Measurements from ENCODE around the gene MEF2C. TPM values are rescaled to one million over a fixed set of nuclear protein-coding genes. Genes with fewer than 3 reads are reported as not detected.
A peak's percentile ranks its signal among the peaks of the same experiment; 100 is the strongest.
"Not testable (repeated sequence)": the region's sequence is repeated elsewhere in the genome, so short reads cannot be mapped to it uniquely, and the experiment has no call there.

Gene MEF2C
- total and polyA plus RNA-seq, 2 experiments from 2014 or later, result 3.2 to 3.4 TPM

- no peak for TF ChIP-seq EZH2phosphoT487 (IDR thresholded peaks at IDR 0.05; ENCODE audit: insufficient read depth, low read depth)
- TF ChIP-seq EZH2 (IDR thresholded peaks at IDR 0.05; ENCODE audit: insufficient read depth, poor library complexity, severe bottlenecking), result no peak
- no peak for DNase-seq
- Histone ChIP-seq H3K4me3 (no peak overlapping the region), H3K4me1 (ENCODE audit: insufficient read depth) (peaks cover 12% of the 10 kb centered on the region), H3F3A (ENCODE audit: insufficient read depth) (no peaks in the 10 kb centered on the region), H4K20me1 (ENCODE audit: insufficient read depth) (no peaks in the 10 kb centered on the region), H3K36me3 (ENCODE audit: low read depth) (no peaks in the 10 kb centered on the region), H3K9me2 (ENCODE audit: insufficient read depth) (no peaks in the 10 kb centered on the region), H3K27me3 (replicated peaks; ENCODE audit: insufficient read depth) (no peaks in the 10 kb centered on the region), H3K27ac (no peak overlapping the region), H3K79me2 (ENCODE audit: insufficient read depth) (no peaks in the 10 kb centered on the region), H2AFZ (no peak overlapping the region), H3K9me3 (ENCODE audit: low read depth) (no peaks in the 10 kb centered on the region), H3K9ac (no peak overlapping the region), H3K4me2 (ENCODE audit: unreplicated experiment) (no peak overlapping the region)
- 88 to 90% methylated on average over 2 of the region's 2 CpGs for WGBS, 2 experiments (ENCODE audit: low coverage in 1 of 2, low lambda C conversion rate in 2 of 2, missing lambda C conversion rate in 2 of 2)
- in situ Hi-C loops (cut with MboI), result no loop called here
Measured at GRCh38 chr5:88861231-88861630, 21.8 kb downstream of the MEF2C start.

GRCh38 chr5:88860501-88860900 lies 22.5 kb downstream of the MEF2C start:
- Histone ChIP-seq H3K27ac (no peak overlapping the region), H3K79me2 (ENCODE audit: insufficient read depth) (no peaks in the 10 kb centered on the region), H3K4me3 (no peak overlapping the region), H3K9me3 (ENCODE audit: low read depth) (no peaks in the 10 kb centered on the region), H3K4me2 (ENCODE audit: unreplicated experiment) (no peak overlapping the region), H3F3A (ENCODE audit: insufficient read depth) (no peaks in the 10 kb centered on the region), H3K4me1 (ENCODE audit: insufficient read depth) (peaks cover 12% of the 10 kb centered on the region), H2AFZ (no peak overlapping the region), H3K36me3 (ENCODE audit: low read depth) (no peaks in the 10 kb centered on the region), H3K9me2 (ENCODE audit: insufficient read depth) (no peaks in the 10 kb centered on the region), H3K27me3 (replicated peaks; ENCODE audit: insufficient read depth) (no peaks in the 10 kb centered on the region), H4K20me1 (ENCODE audit: insufficient read depth) (no peaks in the 10 kb centered on the region), H3K9ac (no peak overlapping the region)
- 94 to 95% methylated on average over 1 of the region's 1 CpG for WGBS, 2 experiments (ENCODE audit: low coverage in 1 of 2, low lambda C conversion rate in 2 of 2, missing lambda C conversion rate in 2 of 2)
- TF ChIP-seq EZH2 (IDR thresholded peaks at IDR 0.05; ENCODE audit: insufficient read depth, poor library complexity, severe bottlenecking) (no peak), EZH2phosphoT487 (IDR thresholded peaks at IDR 0.05; ENCODE audit: insufficient read depth, low read depth) (no peak)
- peak; percentile 71 for DNase-seq
- in situ Hi-C loops (cut with MboI), result no loop called here

- TF ChIP-seq EZH2phosphoT487 (IDR thresholded peaks at IDR 0.05; ENCODE audit: insufficient read depth, low read depth), result no peak
- no peak for TF ChIP-seq EZH2 (IDR thresholded peaks at IDR 0.05; ENCODE audit: insufficient read depth, poor library complexity, severe bottlenecking)
- no peak overlapping the region for H3K4me3 ChIP-seq
- no peak overlapping the region for H2AFZ ChIP-seq
- H3F3A ChIP-seq (ENCODE audit: insufficient read depth), result no peaks in the 10 kb centered on the region
- H3K36me3 ChIP-seq (ENCODE audit: low read depth), result no peaks in the 10 kb centered on the region
- no peak overlapping the region for H3K9ac ChIP-seq
- peaks cover 12% of the 10 kb centered on the region for H3K4me1 ChIP-seq (ENCODE audit: insufficient read depth)
- H3K27ac ChIP-seq, result no peak overlapping the region
- no peaks in the 10 kb centered on the region for H3K9me2 ChIP-seq (ENCODE audit: insufficient read depth)
- no peak for DNase-seq
- no peaks in the 10 kb centered on the region for H3K79me2 ChIP-seq (ENCODE audit: insufficient read depth)
- no peaks in the 10 kb centered on the region for H4K20me1 ChIP-seq (ENCODE audit: insufficient read depth)
- no peak overlapping the region for H3K4me2 ChIP-seq (ENCODE audit: unreplicated experiment)
- H3K9me3 ChIP-seq (ENCODE audit: low read depth), result no peaks in the 10 kb centered on the region
- in situ Hi-C loops (cut with MboI), result no loop called here
- 76 to 92% methylated on average over 1 of the region's 1 CpG for WGBS, 2 experiments (ENCODE audit: low coverage in 1 of 2, low lambda C conversion rate in 2 of 2, missing lambda C conversion rate in 2 of 2)
- H3K27me3 ChIP-seq (replicated peaks; ENCODE audit: insufficient read depth), result no peaks in the 10 kb centered on the region
Measured at GRCh38 chr5:88858392-88858791, 24.6 kb downstream of the MEF2C start.

GRCh38 chr5:88856381-88856780 lies 26.6 kb downstream of the MEF2C start:
- H3F3A ChIP-seq (ENCODE audit: insufficient read depth); H3K4me2 ChIP-seq (ENCODE audit: unreplicated experiment); H3K27ac ChIP-seq; DNase-seq; in situ Hi-C loops (cut with MboI); H2AFZ ChIP-seq; H3K9me3 ChIP-seq (ENCODE audit: low read depth); H3K4me3 ChIP-seq; H3K9me2 ChIP-seq (ENCODE audit: insufficient read depth); H4K20me1 ChIP-seq (ENCODE audit: insufficient read depth); H3K79me2 ChIP-seq (ENCODE audit: insufficient read depth); H3K9ac ChIP-seq; H3K36me3 ChIP-seq (ENCODE audit: low read depth); H3K27me3 ChIP-seq (replicated peaks; ENCODE audit: insufficient read depth): not testable (repeated sequence)
- WGBS, 2 experiments (ENCODE audit: low coverage in 1 of 2, low lambda C conversion rate in 2 of 2, missing lambda C conversion rate in 2 of 2), result 66 to 85% methylated on average over 3 of the region's 3 CpGs
- H3K4me1 ChIP-seq (ENCODE audit: insufficient read depth), result peaks cover 12% of the 10 kb centered on the region

- Histone ChIP-seq H3K9me2 (ENCODE audit: insufficient read depth) (no peaks in the 10 kb centered on the region), H3K27me3 (replicated peaks; ENCODE audit: insufficient read depth) (no peaks in the 10 kb centered on the region), H3K4me3 (no peak overlapping the region), H3K79me2 (ENCODE audit: insufficient read depth) (no peaks in the 10 kb centered on the region), H3K9me3 (ENCODE audit: low read depth) (no peaks in the 10 kb centered on the region), H4K20me1 (ENCODE audit: insufficient read depth) (no peaks in the 10 kb centered on the region), H3K9ac (no peak overlapping the region), H3K36me3 (ENCODE audit: low read depth) (no peaks in the 10 kb centered on the region), H3K27ac (no peak overlapping the region), H2AFZ (no peak overlapping the region), H3K4me1 (ENCODE audit: insufficient read depth) (no peaks in the 10 kb centered on the region), H3F3A (ENCODE audit: insufficient read depth) (no peaks in the 10 kb centered on the region), H3K4me2 (ENCODE audit: unreplicated experiment) (no peak overlapping the region)
- TF ChIP-seq EZH2phosphoT487 (IDR thresholded peaks at IDR 0.05; ENCODE audit: insufficient read depth, low read depth) (no peak), EZH2 (IDR thresholded peaks at IDR 0.05; ENCODE audit: insufficient read depth, poor library complexity, severe bottlenecking) (no peak)
- in situ Hi-C loops (cut with MboI), result no loop called here
- WGBS, 2 experiments (ENCODE audit: low coverage in 1 of 2, low lambda C conversion rate in 2 of 2, missing lambda C conversion rate in 2 of 2), result 88 to 91% methylated on average over 2 of the region's 2 CpGs
- DNase-seq, result no peak
Measured at GRCh38 chr5:88854769-88855168, 28.2 kb downstream of the MEF2C start.

Measured in GM23248 (cell line).